ENCODE data around the gene SMC1A. TPM values are rescaled to one million over a fixed set of nuclear protein-coding genes. Genes with fewer than 3 reads are reported as not detected.

The SMC1A gene
- total RNA-seq, 4 donors from 2014 or later, result 35.5 to 119 (median 39.7) TPM

DNA sequence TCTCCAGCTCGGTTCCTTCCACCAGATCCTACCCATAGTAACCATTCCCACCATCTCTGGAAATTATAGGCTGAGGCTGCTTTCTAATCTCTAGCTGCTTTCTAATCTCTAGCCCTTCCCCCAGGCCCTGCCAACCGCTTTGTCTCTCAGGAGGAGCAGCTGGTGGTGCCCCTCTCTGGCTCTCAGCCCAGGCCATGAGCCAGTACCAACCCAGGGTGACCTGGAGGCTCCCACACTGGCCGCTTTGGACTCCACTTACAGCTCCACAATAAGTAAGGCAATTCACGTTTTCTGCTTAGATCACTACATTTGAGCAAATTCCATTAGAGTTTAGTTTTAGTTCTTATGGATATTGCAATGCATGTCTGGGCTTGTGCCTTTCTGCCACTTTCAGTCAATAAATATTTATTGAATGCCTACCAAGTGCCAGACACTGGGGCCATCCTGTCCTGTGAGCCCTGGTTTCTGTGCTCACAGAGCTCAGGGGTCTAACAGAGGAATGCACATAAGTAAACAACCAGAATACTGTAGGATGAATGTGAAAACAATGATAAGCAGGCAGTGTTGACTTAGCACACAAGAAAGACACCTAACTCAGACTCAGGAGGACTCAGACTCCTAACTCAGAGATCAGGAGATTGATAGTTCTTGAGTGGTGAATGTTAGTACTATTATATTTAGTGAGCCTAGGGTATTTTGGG is 38.9 kb downstream of the SMC1A start:
- TF ChIP-seq POLR2A (IDR thresholded peaks at IDR 0.05), result no peak
- TF ChIP-seq, protein P1, sequence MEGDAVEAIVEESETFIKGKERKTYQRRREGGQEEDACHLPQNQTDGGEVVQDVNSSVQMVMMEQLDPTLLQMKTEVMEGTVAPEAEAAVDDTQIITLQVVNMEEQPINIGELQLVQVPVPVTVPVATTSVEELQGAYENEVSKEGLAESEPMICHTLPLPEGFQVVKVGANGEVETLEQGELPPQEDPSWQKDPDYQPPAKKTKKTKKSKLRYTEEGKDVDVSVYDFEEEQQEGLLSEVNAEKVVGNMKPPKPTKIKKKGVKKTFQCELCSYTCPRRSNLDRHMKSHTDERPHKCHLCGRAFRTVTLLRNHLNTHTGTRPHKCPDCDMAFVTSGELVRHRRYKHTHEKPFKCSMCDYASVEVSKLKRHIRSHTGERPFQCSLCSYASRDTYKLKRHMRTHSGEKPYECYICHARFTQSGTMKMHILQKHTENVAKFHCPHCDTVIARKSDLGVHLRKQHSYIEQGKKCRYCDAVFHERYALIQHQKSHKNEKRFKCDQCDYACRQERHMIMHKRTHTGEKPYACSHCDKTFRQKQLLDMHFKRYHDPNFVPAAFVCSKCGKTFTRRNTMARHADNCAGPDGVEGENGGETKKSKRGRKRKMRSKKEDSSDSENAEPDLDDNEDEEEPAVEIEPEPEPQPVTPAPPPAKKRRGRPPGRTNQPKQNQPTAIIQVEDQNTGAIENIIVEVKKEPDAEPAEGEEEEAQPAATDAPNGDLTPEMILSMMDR (IDR thresholded peaks at IDR 0.05), result no peak
- Histone ChIP-seq H3K9me3 (no peaks in the 10 kb centered on the region), H3K27me3 (no peaks in the 10 kb centered on the region), H3K36me3 (peaks cover 0 to 36% (median 0%) of the 10 kb centered on the region in 3 donors), H3K27ac (no peak overlapping the region), H3K4me1 (no peaks in the 10 kb centered on the region), H3K4me3 (no peak overlapping the region)
- DNase-seq, result no peak

DNA sequence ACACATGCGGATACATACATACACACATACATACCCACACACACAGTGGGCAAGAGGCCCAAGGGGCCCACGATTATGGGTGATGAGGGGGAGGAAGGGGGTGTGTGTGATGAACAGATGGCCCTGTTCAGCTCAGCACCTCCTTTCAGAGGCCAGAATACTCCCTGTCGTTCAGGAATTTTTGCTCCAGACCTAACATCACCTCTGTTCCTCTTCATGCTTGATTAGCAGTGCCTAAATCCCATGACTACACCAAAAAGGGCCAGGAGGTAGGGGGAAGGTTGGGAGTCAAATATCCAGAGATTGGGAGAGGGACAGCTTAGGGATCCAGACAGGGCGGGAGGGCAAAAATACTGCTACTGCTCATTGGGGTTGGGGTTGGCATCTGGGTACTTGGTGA is 42.7 kb downstream of the SMC1A start:
- no peak for DNase-seq
- Histone ChIP-seq H3K27ac (no peak overlapping the region), H3K9me3 (no peaks in the 10 kb centered on the region), H3K27me3 (no peaks in the 10 kb centered on the region), H3K4me3 (no peak overlapping the region), H3K4me1 (no peaks in the 10 kb centered on the region), H3K36me3 (peaks cover 0 to 31% (median 0%) of the 10 kb centered on the region in 3 donors)
- TF ChIP-seq, protein P1 (IDR thresholded peaks at IDR 0.05), result no peak
- no peak for TF ChIP-seq POLR2A (IDR thresholded peaks at IDR 0.05)

DNA sequence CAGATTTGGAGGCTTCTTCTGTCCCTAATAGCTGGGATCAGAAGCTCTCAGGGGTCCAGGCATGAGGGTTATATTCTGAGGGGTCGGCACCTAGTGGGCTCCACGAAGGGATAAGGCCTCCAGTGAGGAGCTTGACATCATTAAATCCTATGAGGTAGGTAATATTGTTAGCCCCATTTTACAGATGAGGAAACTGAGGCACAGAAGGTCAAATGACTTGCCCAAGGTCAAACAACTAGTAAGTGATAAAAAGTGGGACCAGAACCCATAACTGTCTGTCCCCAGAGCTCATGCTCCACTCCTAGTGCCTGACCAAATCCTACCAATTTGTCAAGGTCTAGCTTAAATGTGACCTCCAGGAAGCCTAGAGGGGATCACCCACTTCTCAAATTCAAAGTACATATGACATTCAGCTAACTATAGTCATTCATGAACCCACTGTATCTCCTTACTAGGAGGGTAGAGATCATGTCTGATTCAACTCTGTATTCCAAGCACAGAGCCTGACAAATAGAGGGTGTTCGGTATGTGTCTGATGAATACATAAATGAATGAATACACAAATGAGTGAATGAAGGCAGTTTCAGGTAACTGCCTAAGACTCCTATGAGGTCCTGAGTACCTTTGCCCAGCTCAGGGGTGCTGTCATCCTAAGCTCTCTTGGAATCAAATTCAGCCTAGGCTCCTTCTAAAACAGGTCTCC is 43.3 kb downstream of the SMC1A start:
- Histone ChIP-seq H3K36me3 (peaks cover 0 to 31% (median 0%) of the 10 kb centered on the region in 3 donors), H3K9me3 (no peaks in the 10 kb centered on the region), H3K27me3 (no peaks in the 10 kb centered on the region), H3K4me1 (no peaks in the 10 kb centered on the region), H3K4me3 (no peak overlapping the region), H3K27ac (no peak overlapping the region)
- TF ChIP-seq, protein P1 (IDR thresholded peaks at IDR 0.05), result no peak
- no peak for TF ChIP-seq POLR2A (IDR thresholded peaks at IDR 0.05)
- no peak for DNase-seq

DNA sequence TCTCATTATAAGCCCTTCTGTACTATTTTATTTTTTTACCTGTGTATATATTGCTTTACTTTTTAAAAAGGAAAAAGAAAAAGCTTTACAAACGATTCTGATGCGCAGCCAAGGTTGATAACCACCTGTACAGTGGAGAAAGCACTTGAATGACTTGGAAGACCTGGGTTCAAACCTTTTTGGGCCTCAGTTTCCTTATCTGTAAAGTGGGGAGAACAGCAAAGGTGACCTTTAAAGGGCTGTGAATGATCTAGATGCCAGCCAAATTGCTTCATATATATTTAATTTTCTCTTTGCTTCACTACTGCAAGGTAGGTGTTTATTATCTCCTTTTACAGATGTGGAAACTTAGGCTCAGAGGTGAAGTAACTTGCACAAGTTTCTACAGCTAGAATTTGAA is 45.0 kb downstream of the SMC1A start:
- Histone ChIP-seq H3K4me3 (no peak overlapping the region), H3K36me3 (peaks cover 0 to 25% (median 0%) of the 10 kb centered on the region in 3 donors)
- DNase-seq, result no peak

DNA sequence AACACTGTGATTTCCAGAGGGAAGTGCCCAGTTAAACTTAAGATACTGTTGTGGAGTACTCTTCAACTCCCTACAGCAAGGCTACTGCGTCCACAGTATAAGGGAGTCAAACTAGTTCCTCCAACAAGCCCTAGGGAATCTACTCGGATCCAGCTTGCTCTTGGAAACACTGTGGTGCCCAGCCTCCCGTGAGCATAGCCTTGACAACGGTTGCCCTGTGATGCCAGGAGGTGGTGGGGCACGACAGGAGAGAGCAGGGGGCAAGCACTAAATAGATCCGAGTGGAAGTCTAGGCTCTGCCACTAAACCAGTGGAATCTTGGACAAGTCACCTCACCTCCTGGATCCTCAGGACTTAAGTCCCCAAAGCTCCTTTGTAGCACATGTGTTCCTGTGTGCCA is 45.6 kb downstream of the SMC1A start:
- DNase-seq, result no peak
- no peaks in the 10 kb centered on the region for H3K4me1 ChIP-seq
- no peak overlapping the region for H3K27ac ChIP-seq
- H3K9me3 ChIP-seq, result no peaks in the 10 kb centered on the region
- no peaks in the 10 kb centered on the region for H3K27me3 ChIP-seq
- H3K4me3 ChIP-seq, result no peak overlapping the region
- TF ChIP-seq POLR2A (IDR thresholded peaks at IDR 0.05), result no peak
- TF ChIP-seq, protein P1 (IDR thresholded peaks at IDR 0.05), result no peak
- peaks cover 0 to 20% (median 0%) of the 10 kb centered on the region in 3 donors for H3K36me3 ChIP-seq

More for the DNA sequence above, 45.0 kb downstream of the SMC1A start:
- TF ChIP-seq POLR2A (IDR thresholded peaks at IDR 0.05), result no peak
- TF ChIP-seq, protein P1 (IDR thresholded peaks at IDR 0.05), result no peak
- H3K27me3 ChIP-seq, result no peaks in the 10 kb centered on the region
- H3K27ac ChIP-seq, result no peak overlapping the region
- no peaks in the 10 kb centered on the region for H3K9me3 ChIP-seq
- H3K4me1 ChIP-seq, result no peaks in the 10 kb centered on the region
